Parathyroid adenoma (tissue), 2 donors: ENCODE measurements around the gene TUBB4B.

Source experiments
- H2AFZ ChIP-seq: fragments of 300-600 bp; sonication (generic); one replicate; pipeline ENCODE4 v1.7.0; 2017; ENCODE audit warnings: antibody characterized with exemption, mild to moderate bottlenecking
- H3K27ac ChIP-seq: fragments of 300-600 bp; sonication (generic); one replicate; pipeline ENCODE4 v1.7.0; 2017
- H3K27me3 ChIP-seq: fragments of 300-600 bp; sonication (generic); one replicate; pipeline ENCODE4 v1.7.0; 2017; ENCODE audit warnings: low read length; ENCODE audit not compliant: control insufficient read depth, insufficient read depth
- H3K36me3 ChIP-seq: fragments of 300-600 bp; sonication (generic); one replicate; pipeline ENCODE4 v1.7.0; 2017; ENCODE audit warnings: low read length; ENCODE audit not compliant: control insufficient read depth, insufficient read depth
- H3K4me1 ChIP-seq: fragments of 300-600 bp; sonication (generic); one replicate; pipeline ENCODE4 v1.7.0; 2017; ENCODE audit warnings: control low read depth
- H3K4me2 ChIP-seq: fragments of 300-600 bp; sonication (generic); one replicate; pipeline ENCODE4 v1.7.0; 2017; ENCODE audit warnings: low read length
- H3K4me3 ChIP-seq: fragments of 300-600 bp; sonication (generic); one replicate; pipeline ENCODE4 v1.7.0; 2017; ENCODE audit warnings: low read depth, low read length
- H3K79me2 ChIP-seq: fragments of 300-600 bp; sonication (generic); one replicate; pipeline ENCODE4 v1.7.0; 2017; ENCODE audit warnings: control low read depth
- H3K9ac ChIP-seq: fragments of 300-600 bp; sonication (generic); one replicate; pipeline ENCODE4 v1.7.0; 2017; ENCODE audit warnings: mild to moderate bottlenecking
- H3K9me3 ChIP-seq: fragments of 300-600 bp; sonication (generic); one replicate; pipeline ENCODE4 v1.7.0; 2017; ENCODE audit warnings: low read length; ENCODE audit not compliant: control insufficient read depth
- TF ChIP-seq, protein P1 (sequence below): fragments of 300-600 bp; sonication (generic); IDR thresholded peaks from one replicate; pipeline ENCODE4 v1.7.0; 2017; ENCODE audit warnings: antibody characterized with exemption, mild to moderate bottlenecking
- donor health status: primary hyperparathyroidism.

The TUBB4B gene

DNA sequence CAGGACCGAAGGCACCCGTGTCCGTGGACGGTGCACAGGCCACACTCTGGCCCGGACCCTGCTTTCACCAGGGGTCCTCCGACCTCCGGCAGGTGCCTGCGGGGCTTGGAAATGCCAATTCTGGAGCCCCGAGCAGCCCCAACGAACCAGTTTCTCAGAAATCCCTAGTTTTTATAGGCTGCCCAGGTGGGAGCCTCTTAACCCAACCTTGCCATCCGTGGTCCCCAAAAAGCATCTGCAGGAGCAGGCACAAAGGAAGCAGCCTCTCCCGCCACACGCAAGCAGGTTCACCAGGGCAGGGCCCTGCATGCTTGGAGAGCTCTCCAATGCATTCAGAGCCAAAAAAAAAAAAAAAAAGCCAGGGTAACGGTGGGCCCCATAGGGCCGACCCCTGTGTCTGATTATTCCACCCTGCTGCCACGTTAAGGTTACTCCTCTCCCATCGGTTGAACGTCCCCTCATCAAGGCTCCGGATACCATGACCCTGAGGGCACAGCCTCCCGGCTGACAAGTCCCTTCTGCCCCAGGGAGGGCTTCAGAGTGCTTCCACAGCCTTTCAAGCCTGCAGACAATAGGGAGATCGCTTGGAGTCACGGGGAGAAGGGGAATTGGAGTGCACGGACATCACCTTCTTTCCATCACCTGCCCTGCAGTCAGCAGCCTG lies 39.8 kb upstream of the TUBB4B start:
- Histone ChIP-seq H3K9me3 (no peaks in the 10 kb centered on the region), H3K4me2 (peak overlapping the region; percentile 69), H3K27ac (peak overlapping the region; percentile 47), H3K4me3 (peak overlapping the region; percentile 59), H3K36me3 (no peaks in the 10 kb centered on the region), H3K79me2 (peaks cover 23% of the 10 kb centered on the region), H3K9ac (no peak overlapping the region), H2AFZ (peak overlapping the region; percentile 70), H3K4me1 (peaks cover 4% of the 10 kb centered on the region), H3K27me3 (no peaks in the 10 kb centered on the region)
- TF ChIP-seq, protein P1, sequence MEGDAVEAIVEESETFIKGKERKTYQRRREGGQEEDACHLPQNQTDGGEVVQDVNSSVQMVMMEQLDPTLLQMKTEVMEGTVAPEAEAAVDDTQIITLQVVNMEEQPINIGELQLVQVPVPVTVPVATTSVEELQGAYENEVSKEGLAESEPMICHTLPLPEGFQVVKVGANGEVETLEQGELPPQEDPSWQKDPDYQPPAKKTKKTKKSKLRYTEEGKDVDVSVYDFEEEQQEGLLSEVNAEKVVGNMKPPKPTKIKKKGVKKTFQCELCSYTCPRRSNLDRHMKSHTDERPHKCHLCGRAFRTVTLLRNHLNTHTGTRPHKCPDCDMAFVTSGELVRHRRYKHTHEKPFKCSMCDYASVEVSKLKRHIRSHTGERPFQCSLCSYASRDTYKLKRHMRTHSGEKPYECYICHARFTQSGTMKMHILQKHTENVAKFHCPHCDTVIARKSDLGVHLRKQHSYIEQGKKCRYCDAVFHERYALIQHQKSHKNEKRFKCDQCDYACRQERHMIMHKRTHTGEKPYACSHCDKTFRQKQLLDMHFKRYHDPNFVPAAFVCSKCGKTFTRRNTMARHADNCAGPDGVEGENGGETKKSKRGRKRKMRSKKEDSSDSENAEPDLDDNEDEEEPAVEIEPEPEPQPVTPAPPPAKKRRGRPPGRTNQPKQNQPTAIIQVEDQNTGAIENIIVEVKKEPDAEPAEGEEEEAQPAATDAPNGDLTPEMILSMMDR = no peak

DNA sequence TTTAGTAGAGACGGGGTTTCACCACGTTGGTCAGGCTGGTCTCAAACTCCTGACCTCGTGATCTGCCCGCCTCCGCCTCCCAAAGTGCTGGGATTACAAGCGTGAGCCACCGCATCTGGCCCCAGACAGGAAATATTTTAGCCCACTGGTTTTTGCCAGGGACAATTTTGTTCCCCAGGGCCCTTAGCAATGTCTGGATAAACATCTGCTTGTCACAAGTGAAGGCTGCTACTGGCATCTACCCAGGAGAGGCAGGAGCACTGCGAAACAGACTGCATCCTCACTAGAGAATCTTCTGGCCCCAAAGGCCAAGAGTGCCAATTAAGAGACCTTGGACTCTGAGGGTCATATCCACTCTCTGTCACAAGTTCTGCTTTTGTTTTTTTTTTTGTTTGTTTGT lies 38.1 kb upstream of the TUBB4B start:
- TF ChIP-seq, protein P1 = no peak
- H3K36me3 ChIP-seq = no peaks in the 10 kb centered on the region
- H3K4me3 ChIP-seq = no peak overlapping the region
- H3K79me2 ChIP-seq = peaks cover 21% of the 10 kb centered on the region
- H3K27ac ChIP-seq = no peak overlapping the region
- H2AFZ ChIP-seq = no peak overlapping the region
- H3K4me1 ChIP-seq = peaks cover 4% of the 10 kb centered on the region
- no peak overlapping the region for H3K9ac ChIP-seq
- H3K4me2 ChIP-seq = no peak overlapping the region
- H3K27me3 ChIP-seq = no peaks in the 10 kb centered on the region
- H3K9me3 ChIP-seq = no peaks in the 10 kb centered on the region

DNA sequence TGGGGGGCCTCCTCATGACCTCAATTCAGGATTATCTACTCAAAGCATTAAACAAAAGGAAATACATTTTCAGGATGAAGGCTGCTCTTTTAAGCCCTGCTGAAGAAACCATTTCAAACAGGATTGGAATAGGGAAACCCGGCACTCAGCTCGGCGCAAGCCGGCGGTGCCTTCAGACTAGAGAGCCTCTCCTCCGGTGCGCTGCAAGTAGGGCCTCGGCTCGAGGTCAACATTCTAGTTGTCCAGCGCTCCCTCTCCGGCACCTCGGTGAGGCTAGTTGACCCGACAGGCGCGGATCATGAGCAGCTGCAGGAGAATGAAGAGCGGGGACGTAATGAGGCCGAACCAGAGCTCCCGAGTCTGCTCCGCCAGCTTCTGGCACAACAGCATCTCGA lies 36.4 kb upstream of the TUBB4B start:
- TF ChIP-seq, protein P1 = no peak
- H3K27ac ChIP-seq = no peak overlapping the region
- H3K9me3 ChIP-seq = no peaks in the 10 kb centered on the region
- no peaks in the 10 kb centered on the region for H3K4me1 ChIP-seq
- H3K4me3 ChIP-seq = peak overlapping the region; percentile 74
- H3K27me3 ChIP-seq = no peaks in the 10 kb centered on the region
- no peak overlapping the region for H2AFZ ChIP-seq
- H3K79me2 ChIP-seq = peaks cover 17% of the 10 kb centered on the region
- H3K9ac ChIP-seq = no peak overlapping the region
- H3K4me2 ChIP-seq = peak overlapping the region; percentile 67
- no peaks in the 10 kb centered on the region for H3K36me3 ChIP-seq

DNA sequence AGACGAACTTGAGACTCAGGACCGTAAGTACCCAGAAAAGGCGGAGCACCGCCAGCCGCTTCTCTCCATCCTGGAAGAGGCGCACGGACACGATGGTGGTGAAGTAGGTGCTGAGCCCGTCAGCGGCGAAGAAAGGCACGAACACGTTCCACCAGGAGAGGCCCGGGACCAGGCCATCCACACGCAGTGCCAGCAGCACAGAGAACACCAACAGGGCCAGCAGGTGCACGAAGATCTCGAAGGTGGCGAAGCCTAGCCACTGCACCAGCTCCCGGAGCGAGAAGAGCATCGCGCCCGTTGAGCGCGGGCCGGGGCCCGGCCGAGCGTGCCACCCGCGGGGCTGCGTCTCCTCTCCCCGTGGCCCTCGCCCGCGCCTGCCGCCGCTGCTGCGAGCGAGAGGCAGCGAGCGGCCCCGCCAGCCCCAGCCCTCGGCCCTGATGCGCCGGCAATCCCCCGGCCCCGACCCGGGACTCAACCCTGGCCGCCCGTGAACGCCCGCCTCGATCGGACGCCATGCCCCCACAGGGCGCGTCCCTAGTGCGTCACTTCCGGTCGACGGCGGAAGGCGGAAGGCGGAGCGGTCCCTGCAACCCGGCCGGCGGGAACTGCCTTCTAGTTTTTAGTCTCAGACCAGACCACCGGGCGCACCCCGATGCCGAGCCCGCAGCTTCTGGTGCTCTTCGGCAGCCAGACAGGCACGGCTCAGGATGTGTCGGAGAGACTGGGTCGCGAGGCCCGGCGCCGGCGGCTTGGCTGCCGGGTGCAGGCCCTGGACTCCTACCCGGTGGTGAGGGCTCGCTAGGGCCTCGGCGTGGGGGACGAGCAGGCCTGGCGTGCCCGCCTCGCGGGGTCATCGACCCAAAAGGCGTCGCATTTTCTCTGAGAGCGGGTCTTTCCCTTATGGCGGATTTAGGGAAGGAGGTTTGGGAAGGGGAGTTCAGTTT lies 35.7 kb upstream of the TUBB4B start, which contains the start of the genes NDOR1 and TMEM203:
Gene NDOR1, plus strand, starts transcription at position 575 of the 944 bp plus-strand sequence. Its CDS starts 78 bp downstream, at position 653.
Gene TMEM203, minus strand, starts transcription at position 523 of the 944 bp plus-strand sequence. Its CDS starts 234 bp downstream, at position 289.
- Histone ChIP-seq H3K4me2 (peak within 1 kb of the TSS; percentile 67), H3K36me3 (no peaks in the 10 kb centered on the region), H3K79me2 (peaks cover 17% of the 10 kb centered on the region), H3K9me3 (no peaks in the 10 kb centered on the region), H3K27me3 (no peaks in the 10 kb centered on the region), H3K4me3 (peak within 1 kb of the TSS; percentile 74), H3K4me1 (no peaks in the 10 kb centered on the region), H3K27ac (peak within 1 kb of the TSS; percentile 44), H3K9ac (peak within 1 kb of the TSS; percentile 76), H2AFZ (peak within 1 kb of the TSS; percentile 94)
- TF ChIP-seq, protein P1 = no peak
